GM21390 (cell line): ENCODE results near the gene EDDM13.
A peak's percentile ranks its signal among the peaks of the same experiment; 100 is the strongest.
"Not testable (repeated sequence)": the region's sequence is repeated elsewhere in the genome, so short reads cannot be mapped to it uniquely, and the experiment has no call there.

Source experiments
- ATAC-seq: cut with Tn5 transposase; IDR thresholded peaks from one replicate; pipeline ENCODE4 v1.9.1; 2021; ENCODE audit not compliant: unreplicated experiment

EDDM13 gene, protein sequence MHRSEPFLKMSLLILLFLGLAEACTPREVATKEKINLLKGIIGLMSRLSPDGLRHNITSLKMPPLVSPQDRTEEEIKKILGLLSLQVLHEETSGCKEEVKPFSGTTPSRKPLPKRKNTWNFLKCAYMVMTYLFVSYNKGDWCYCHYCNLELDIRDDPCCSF

DNA sequence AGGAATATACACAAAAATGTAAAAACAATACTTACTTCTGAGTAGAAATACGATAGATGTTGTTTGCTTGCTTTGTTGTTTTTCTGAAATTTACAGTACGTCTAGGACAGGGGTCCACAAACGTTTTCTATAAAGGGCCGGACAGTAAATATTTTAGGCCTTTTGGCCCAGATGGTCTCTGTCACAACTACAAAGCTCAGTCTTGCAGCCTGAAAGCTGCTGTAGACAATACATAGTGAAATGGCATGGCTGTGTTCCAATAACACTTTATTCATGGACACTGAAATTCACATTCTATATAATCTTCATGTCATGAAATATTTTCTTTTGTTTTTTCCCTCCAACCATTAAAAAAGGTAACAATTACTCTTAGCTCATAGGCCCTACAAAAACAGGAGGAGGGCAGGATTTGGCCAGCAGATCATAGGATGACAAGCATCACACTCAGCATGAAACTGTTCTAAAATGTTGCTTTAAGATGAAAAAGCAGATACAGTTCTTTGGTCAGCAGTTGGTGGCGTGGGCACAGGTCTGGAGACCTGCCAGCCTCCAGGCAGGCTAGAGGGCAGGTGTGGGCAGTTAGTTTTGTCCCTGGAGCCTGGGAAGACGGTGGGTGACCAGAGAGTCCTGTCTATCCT is at the start of gene EDDM13:
Gene EDDM13, plus strand, starts transcription at position 588 of the 638 bp plus-strand sequence. CDS start 87 bp downstream, outside the sequence.
- ATAC-seq = no peak

- ATAC-seq = no peak
Observed at GRCh38 chr19:56222901-56223300, 49.6 kb upstream of the EDDM13 start.

GRCh38 chr19:56223481-56223880 is 49.1 kb upstream of the EDDM13 start:
- ATAC-seq = no peak

DNA sequence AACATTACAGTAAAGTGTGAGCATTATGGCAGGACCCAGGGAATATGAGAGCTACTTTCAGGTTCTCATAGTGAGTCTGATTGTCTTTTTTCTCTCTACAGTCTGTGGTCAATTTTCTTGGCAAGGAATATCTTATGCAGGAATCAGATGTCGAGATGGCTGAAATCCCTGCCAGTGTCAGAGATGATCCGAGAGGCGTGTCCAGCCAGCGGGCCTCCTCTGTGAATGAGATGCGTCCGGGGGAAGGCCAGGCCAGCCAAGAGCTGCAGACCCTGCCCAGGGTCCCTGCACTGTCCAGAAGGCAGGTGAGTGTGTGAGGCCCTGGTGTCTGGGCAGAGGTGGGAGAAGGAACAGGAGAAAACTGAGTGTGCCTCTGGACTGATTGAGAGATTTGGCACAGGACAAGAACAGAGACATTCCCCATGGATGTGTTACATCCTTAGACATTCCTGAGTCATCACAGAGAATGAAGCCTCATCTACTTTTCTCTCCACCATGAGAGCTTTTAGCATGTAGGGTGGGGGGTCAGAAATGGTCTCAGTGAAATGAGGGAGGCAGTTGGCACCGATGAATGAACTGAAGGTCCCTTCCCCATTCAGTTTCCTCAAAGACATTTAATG is 27.3 kb upstream of the EDDM13 start:
- ATAC-seq = no peak

GRCh38 chr19:56245764-56246163 is 26.8 kb upstream of the EDDM13 start:
- not testable (repeated sequence) for ATAC-seq

DNA sequence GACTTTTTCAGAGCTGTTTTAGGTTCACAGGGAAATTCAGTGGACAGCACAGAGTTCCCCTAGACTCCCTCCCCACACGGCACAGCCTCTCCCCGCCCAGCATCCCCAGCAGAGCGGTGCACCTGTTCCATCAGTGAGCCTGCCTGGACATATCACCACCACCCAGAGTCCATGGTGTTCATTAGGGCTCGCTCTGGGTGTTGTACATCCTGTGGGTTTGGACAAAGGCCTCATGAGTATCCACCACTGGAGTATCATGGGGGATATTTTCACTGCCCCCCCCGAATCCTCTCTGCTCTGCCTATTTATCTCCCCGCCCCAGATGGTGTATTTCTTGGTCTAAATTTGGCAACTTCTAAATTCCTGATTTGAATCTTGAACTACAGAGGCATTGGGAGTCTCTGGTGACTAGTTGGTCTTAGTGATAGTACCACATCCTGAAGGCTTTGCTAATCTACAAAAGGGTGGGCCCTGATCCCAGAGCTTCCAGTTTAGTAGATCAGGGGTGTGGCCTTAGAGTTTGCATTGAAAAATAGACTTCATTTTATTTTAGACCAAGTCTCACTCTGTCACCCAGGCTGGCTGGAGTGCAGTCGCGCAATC is 23.7 kb upstream of the EDDM13 start:
- not testable (repeated sequence) for ATAC-seq

DNA sequence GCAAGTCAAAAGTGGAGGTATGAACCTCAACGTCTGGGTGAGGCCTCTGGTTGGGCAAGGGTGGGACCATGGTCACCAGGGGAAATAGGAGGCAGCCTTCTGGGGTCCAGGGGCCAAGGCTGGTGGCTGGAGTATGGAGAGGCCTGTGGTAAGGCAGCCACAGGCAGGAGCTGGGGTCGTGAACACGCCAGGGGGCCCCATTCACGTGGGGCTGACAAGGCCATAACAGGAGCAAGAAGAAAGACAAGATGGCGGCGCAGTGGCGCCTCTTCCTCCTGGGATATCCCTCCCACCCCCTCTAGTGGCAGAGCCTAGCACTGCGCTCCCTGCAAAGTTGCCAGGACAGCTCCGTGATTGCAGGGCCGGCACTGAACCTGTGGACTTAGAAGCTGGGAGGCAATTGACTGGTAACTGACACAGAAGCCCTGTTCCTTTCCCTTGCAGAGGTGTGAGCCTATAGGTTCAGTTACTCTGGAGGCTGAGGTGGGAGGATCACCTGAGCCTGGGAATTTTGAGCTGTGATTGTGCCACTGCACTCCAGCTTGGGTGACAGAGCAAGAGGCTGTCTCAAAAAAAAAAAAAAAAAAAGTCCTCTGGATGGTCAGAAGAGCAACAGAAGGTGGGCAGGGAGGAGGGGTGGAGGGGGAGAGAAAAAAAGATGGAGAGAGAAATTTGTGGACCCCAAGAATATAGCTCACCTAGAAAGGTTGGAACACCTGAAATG is 19.7 kb upstream of the EDDM13 start:
- peak; percentile 61 for ATAC-seq

GRCh38 chr19:56253737-56254136 is 18.8 kb upstream of the EDDM13 start:
- no peak for ATAC-seq

DNA sequence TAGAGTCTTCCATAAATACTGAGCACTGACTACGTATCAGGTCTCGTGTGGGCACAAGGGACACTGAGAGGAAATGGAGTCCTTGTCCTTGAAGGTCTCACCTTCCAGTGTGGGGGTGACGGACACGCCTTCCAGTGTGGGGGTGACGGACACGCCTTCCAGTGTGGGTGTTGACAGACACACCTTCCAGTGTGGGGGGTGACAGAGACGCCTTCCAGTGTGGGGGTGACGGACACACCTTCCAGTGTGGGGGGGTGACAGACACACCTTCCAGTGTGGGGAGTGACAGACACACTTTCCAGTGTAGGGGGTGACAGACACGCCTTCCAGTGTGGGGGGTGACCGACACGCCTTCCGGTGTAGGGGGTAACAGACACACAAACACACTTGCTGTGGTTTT is 14.3 kb upstream of the EDDM13 start:
- no peak for ATAC-seq

GRCh38 chr19:56261145-56261544 is 11.4 kb upstream of the EDDM13 start:
- ATAC-seq = no peak

- ATAC-seq = not testable (repeated sequence)
Observed at GRCh38 chr19:56261932-56262331, 10.6 kb upstream of the EDDM13 start.

GRCh38 chr19:56263319-56263718 is 9.2 kb upstream of the EDDM13 start:
- no peak for ATAC-seq

DNA sequence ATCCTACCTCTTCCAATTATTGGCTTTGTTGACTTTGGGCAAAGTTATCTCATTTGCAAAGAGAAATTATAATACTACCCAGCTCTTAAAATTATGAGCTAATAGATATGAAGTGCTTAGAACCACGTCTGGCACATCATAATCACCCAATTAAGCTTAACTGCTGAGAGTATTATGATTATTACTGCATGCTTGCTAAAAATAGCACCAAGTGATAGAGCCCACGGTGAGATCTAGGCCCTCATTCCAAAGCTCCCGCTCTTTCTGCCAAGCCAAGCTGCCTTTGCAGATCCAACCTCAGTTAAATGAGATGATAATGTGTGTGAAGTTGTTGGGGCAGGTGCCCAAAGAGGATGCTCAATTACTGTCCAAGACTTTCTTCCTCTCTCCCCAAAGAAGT is 6.5 kb upstream of the EDDM13 start:
- ATAC-seq = no peak

GRCh38 chr19:56269348-56269747 is 3.2 kb upstream of the EDDM13 start:
- ATAC-seq = no peak

DNA sequence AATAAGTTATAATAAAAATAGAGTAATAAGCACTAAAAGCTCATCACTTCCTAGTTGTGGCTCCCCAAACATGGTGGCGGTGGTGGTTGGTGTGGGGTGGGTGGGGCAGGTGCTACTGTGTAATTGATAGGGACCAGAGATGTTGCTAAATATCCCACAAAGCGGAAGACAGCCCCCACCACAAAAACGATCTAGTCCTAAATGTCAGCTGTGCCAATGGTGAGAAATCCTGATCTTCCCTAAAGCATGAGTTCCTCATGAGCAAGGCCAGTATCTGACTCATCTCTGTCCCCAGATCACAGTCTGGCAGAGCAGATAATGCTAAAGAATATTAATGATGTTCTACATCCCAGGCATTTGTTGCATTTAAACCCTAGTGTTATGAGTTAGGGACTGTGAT is 1.9 kb upstream of the EDDM13 start:
- no peak for ATAC-seq

DNA sequence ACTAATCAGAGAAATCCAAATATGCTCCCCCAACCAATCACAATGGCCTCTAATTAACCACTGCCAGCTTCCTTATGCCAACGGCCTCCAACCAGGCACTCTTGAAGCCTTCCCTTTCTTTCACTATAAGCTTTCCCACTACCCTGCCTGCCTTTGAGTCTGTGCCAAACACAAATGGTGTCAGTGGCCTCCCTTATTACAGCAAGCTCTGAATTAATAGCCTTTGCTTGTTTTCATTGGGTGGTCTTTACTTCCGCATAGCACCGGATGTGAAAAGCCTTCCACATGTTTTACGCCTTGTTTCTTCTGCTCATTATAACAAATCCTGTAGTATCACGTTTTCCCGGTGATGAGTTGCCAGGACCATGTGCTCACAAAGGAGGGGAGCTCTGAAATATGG is 1.4 kb upstream of the EDDM13 start:
- ATAC-seq = no peak

DNA sequence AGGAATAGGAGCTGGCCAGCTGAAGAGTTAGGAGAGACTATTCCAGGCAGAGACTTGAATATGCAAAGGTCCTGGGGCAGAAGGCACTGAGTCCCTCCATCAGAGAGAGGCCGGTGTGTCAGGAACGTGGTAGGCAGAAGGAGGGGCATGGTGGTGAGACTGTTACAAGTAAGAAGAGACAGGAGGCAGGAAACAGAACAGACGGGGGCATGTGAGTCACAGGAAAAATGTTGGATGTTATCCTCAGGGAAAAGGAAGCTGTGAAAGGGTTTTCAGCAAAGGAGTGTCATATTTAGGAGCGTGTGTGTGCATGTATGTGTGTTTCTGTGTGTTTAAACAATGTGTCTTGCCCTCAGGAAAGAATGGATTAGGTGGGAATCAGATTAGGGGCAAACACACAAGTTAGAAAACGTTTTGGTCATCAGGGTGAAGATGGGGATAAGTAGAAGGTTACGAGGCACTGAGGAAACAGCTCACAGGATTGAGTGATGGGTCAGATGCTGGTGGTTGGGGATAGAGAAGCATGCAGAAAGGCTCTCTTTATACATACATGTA is 1.1 kb downstream of the EDDM13 start:
- ATAC-seq = no peak

- no peak for ATAC-seq
Observed at GRCh38 chr19:56282809-56283208, 10.3 kb downstream of the EDDM13 start.

GRCh38 chr19:56284746-56285145 is 12.2 kb downstream of the EDDM13 start:
- no peak for ATAC-seq

DNA sequence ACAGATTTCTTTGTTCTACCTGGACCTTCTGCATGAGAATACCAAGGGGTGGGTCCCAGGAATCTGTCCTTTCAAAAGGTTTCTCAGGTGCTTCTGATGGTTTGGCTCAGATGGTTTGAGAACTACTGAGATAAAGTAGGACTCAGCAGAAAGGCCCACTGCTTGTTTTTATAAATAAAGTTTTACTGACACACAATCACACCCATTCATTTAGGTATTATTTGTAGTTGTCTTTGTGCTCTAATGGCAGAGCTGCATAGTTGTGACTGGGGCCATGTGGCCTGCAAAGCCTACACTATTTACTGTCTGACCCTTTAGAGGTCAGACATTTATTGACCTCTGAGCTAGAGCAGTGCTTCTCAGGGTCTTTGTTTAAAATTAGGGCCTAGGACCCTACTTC is 17.6 kb downstream of the EDDM13 start:
- ATAC-seq = no peak

- no peak for ATAC-seq
Observed at GRCh38 chr19:56291867-56292266, 19.3 kb downstream of the EDDM13 start.
